NK-92 (cell line): ENCODE measurements around the gene ARHGAP32.

ENCODE experiments used
- DNase-seq: peaks from one replicate; lab custom pipeline; 2025; ENCODE audit not compliant: unreplicated experiment; lab: John Stamatoyannopoulos, UW

The ARHGAP32 gene

GRCh38 chr11:128916681-128917080 is 275.4 kb downstream of the ARHGAP32 start:
- DNase-seq: no peak

DNA sequence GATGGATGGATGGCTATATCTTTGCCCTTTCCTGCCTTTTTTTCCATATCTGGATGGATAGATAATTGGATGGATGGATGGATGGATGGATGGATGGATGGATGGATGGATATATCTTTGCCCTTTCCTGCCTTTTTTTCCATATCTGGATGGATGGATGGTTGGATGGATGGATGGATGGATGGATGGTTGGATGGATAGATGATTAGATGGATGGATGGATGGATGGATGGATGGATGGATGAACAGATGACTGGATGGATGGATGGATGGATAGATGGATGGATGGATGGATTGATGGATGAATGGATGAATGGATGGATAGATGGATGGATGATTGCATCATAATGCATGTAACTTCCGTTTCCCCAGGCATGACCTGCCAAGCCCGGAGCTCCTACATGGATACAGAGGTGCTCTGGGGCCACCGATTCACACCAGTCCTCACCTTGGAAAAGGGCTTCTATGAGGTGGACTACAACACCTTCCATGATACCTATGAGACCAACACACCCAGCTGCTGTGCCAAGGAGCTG is 276.0 kb downstream of the ARHGAP32 start:
- no peak for DNase-seq

- DNase-seq: no peak
Observed at GRCh38 chr11:128915149-128915521, 277.0 kb downstream of the ARHGAP32 start.
